ENCODE data around the gene SLC38A10.

The SLC38A10 gene

DNA sequence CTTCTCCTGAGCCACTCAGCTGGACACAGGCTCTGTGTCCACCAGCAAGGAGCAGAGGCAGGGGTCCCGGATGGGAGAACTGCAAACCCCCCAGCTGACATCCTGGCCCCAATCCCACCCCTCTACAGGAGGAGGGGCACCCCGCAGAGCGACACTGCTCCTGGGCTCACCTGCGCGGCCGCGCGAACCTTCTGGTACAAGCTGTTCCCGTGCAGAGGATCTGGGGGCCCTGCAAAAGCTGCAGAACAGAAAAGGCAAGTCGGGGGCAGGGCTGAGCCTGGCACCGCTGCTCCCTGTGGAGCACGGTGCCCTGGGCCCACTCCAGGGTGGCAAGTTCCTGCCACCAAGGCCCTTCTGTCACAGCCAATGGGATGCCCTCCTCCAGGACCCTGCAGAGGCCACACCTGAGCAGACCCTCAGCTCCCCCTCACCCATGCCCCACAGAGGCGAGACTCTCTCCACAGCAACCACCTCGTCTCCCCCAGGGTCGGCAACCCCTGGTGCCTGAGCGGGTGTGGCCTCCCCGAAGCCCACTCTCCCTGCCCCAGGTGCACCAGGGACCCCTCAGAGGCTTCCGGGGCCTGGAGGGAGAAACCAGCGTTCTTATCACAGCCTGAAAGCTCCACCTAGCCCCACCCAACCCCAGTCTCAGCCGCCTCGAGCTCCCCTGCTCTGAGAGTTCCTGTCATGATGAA, 61.1 kb downstream of the SLC38A10 start:
- H2AFZ ChIP-seq (ENCODE audit: low read length): no peak overlapping the region
- no peaks in the 10 kb centered on the region for H3K27me3 ChIP-seq (ENCODE audit: insufficient read depth, low read length)
- H3K79me2 ChIP-seq (ENCODE audit: insufficient read depth, low read length): no peaks in the 10 kb centered on the region
- H3K36me3 ChIP-seq (ENCODE audit: insufficient read depth, low read length): peaks cover 23% of the 10 kb centered on the region
- peaks cover 11% of the 10 kb centered on the region for H3K4me1 ChIP-seq (ENCODE audit: insufficient read depth, low read length, severe bottlenecking)
- H3F3A ChIP-seq (ENCODE audit: insufficient read depth, low read length): no peaks in the 10 kb centered on the region
- H3K9ac ChIP-seq (ENCODE audit: low read length): no peak overlapping the region
- no peaks in the 10 kb centered on the region for H3K9me2 ChIP-seq (ENCODE audit: low read depth, low read length)
- no peak overlapping the region for H3K27ac ChIP-seq (ENCODE audit: low read depth, low read length, poor library complexity, severe bottlenecking)
- no peak overlapping the region for H3K4me3 ChIP-seq (ENCODE audit: low read depth, low read length, poor library complexity, severe bottlenecking)
- H3K4me2 ChIP-seq (ENCODE audit: low read length): no peak overlapping the region
- no peaks in the 10 kb centered on the region for H4K20me1 ChIP-seq (ENCODE audit: insufficient read depth, low read length)
- TF ChIP-seq EZH2 (IDR thresholded peaks at IDR 0.05; ENCODE audit: borderline replicate concordance, low read length): no peak
- TF ChIP-seq, protein P1, sequence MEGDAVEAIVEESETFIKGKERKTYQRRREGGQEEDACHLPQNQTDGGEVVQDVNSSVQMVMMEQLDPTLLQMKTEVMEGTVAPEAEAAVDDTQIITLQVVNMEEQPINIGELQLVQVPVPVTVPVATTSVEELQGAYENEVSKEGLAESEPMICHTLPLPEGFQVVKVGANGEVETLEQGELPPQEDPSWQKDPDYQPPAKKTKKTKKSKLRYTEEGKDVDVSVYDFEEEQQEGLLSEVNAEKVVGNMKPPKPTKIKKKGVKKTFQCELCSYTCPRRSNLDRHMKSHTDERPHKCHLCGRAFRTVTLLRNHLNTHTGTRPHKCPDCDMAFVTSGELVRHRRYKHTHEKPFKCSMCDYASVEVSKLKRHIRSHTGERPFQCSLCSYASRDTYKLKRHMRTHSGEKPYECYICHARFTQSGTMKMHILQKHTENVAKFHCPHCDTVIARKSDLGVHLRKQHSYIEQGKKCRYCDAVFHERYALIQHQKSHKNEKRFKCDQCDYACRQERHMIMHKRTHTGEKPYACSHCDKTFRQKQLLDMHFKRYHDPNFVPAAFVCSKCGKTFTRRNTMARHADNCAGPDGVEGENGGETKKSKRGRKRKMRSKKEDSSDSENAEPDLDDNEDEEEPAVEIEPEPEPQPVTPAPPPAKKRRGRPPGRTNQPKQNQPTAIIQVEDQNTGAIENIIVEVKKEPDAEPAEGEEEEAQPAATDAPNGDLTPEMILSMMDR (IDR thresholded peaks at IDR 0.05; ENCODE audit: low read length): no peak
- no peaks in the 10 kb centered on the region for H3K9me3 ChIP-seq (ENCODE audit: low read length)

DNA sequence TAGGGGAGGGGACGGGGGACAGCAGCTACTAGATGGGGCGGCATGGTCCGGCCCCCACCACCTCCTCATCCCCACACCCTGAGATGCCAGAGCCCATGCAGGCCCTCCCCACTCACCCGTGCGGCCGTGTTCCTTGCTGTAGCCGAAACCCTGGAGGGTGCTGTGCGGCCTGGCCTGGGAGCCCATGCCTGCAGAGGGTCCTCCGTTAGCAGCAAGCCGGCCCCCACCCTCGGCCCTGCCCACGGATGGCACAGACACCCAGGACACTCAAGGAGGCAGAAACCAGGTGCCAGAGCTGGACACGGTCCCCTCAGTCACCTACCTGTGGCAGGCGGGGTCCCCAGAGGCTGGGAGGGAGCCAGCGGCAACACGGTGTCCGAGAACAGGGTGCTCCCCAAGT, 61.8 kb downstream of the SLC38A10 start:
- H3K4me2 ChIP-seq (ENCODE audit: low read length): no peak overlapping the region
- no peaks in the 10 kb centered on the region for H3K9me2 ChIP-seq (ENCODE audit: low read depth, low read length)
- no peak overlapping the region for H3K9ac ChIP-seq (ENCODE audit: low read length)
- H3K27ac ChIP-seq (ENCODE audit: low read depth, low read length, poor library complexity, severe bottlenecking): no peak overlapping the region
- no peaks in the 10 kb centered on the region for H3K9me3 ChIP-seq (ENCODE audit: low read length)
- H3K4me1 ChIP-seq (ENCODE audit: insufficient read depth, low read length, severe bottlenecking): peaks cover 10% of the 10 kb centered on the region
- H3K36me3 ChIP-seq (ENCODE audit: insufficient read depth, low read length): peaks cover 23% of the 10 kb centered on the region
- TF ChIP-seq, protein P1 (IDR thresholded peaks at IDR 0.05; ENCODE audit: low read length): no peak
- TF ChIP-seq EZH2 (IDR thresholded peaks at IDR 0.05; ENCODE audit: borderline replicate concordance, low read length): no peak
- no peak overlapping the region for H3K4me3 ChIP-seq (ENCODE audit: low read depth, low read length, poor library complexity, severe bottlenecking)
- H4K20me1 ChIP-seq (ENCODE audit: insufficient read depth, low read length): no peaks in the 10 kb centered on the region
- H3K27me3 ChIP-seq (ENCODE audit: insufficient read depth, low read length): no peaks in the 10 kb centered on the region
- H3F3A ChIP-seq (ENCODE audit: insufficient read depth, low read length): no peaks in the 10 kb centered on the region
- no peaks in the 10 kb centered on the region for H3K79me2 ChIP-seq (ENCODE audit: insufficient read depth, low read length)
- H2AFZ ChIP-seq (ENCODE audit: low read length): no peak overlapping the region

DNA sequence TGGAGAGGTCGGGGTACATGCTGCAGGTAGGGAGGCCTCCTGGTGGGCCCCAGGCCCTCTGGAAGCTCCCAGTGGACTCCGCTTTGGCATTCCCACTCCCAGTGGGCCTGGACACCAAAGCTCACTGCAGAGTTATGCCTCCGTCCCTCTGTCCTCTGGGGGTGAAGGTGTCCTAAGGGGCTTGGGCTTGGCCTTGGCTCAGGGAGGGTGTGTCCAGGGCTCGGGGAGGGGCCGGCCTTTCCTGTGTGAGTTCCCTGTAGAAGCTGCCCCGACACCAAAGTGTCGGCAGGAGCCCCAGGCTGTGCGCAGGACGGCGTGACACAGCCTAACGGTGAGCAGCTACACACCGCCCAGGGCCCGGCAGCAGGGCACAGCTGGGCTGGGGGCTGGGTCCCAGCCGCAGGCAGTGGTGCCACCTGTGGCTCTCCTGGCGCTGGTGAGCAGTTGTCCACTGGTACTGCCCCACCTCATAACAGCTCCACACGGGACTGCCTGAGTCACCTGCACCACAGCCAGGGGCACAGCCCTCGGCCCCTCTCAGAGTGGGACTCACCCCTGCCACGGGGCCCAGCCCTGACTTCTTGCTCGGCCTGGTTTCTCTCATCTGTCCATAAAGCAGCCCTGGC, 62.4 kb downstream of the SLC38A10 start:
- Histone ChIP-seq H3K9me2 (ENCODE audit: low read depth, low read length) (no peaks in the 10 kb centered on the region), H3K79me2 (ENCODE audit: insufficient read depth, low read length) (no peaks in the 10 kb centered on the region), H3K4me2 (ENCODE audit: low read length) (no peak overlapping the region), H3K9ac (ENCODE audit: low read length) (no peak overlapping the region), H3K4me3 (ENCODE audit: low read depth, low read length, poor library complexity, severe bottlenecking) (no peak overlapping the region), H3F3A (ENCODE audit: insufficient read depth, low read length) (no peaks in the 10 kb centered on the region), H4K20me1 (ENCODE audit: insufficient read depth, low read length) (no peaks in the 10 kb centered on the region), H3K4me1 (ENCODE audit: insufficient read depth, low read length, severe bottlenecking) (peaks cover 4% of the 10 kb centered on the region), H3K27me3 (ENCODE audit: insufficient read depth, low read length) (no peaks in the 10 kb centered on the region), H3K36me3 (ENCODE audit: insufficient read depth, low read length) (peaks cover 23% of the 10 kb centered on the region), H3K9me3 (ENCODE audit: low read length) (no peaks in the 10 kb centered on the region), H3K27ac (ENCODE audit: low read depth, low read length, poor library complexity, severe bottlenecking) (no peak overlapping the region), H2AFZ (ENCODE audit: low read length) (no peak overlapping the region)
- TF ChIP-seq, protein P1 (IDR thresholded peaks at IDR 0.05; ENCODE audit: low read length): no peak
- TF ChIP-seq EZH2 (IDR thresholded peaks at IDR 0.05; ENCODE audit: borderline replicate concordance, low read length): no peak

Data from OCI-LY1 (cell line).